Endothelial cell of umbilical vein (primary cell): ENCODE data around the gene CSNK1A1. TPM values are rescaled to one million over a fixed set of nuclear protein-coding genes. Genes with fewer than 3 reads are reported as not detected.

Experiments
- BruUV-seq: library from RNA; stranded (reverse); fragments of 400-500 nt; replicated peaks from 2 replicates; lab custom pipeline; 2021; lab: Mats Ljungman, UMichigan
- CTCF ChIA-PET: fragments of 300-600, 350-600 bp; sonication (Branson Sonifier 250); formaldehyde crosslinking; loops from one replicate; lab custom pipeline; 2021; ENCODE audit warnings: antibody characterized with exemption, inconsistent platforms; lab: Charles Lee
- POLR2A ChIA-PET: fragments of 300-600, 350-600 bp; sonication (Branson Sonifier 250); formaldehyde crosslinking; loops from one replicate; lab custom pipeline; 2021; ENCODE audit warnings: antibody characterized with exemption, inconsistent platforms; lab: Charles Lee
- DNase-seq: peaks from one replicate; pipeline ENCODE4 v3.0.0-alpha.2; 2011; ENCODE audit warnings: low read depth, low spot score
- FAIRE-seq: peaks from 2 replicates; lab custom pipeline; 2011; peaks lifted over from hg19 to GRCh38; lab: Jason Lieb, UNC
- H2AFZ ChIP-seq: 2 replicates; pipeline ENCODE4 v1.6.0; 2012; ENCODE audit warnings: low read depth, low read length, control low read depth, inconsistent platforms
- H3K27ac ChIP-seq: 2 replicates; pipeline ENCODE4 v1.5.1; 2011; ENCODE audit warnings: low read depth, mild to moderate bottlenecking, control low read depth, low read length, moderate library complexity; ENCODE audit not compliant: insufficient read depth
- H3K27me3 ChIP-seq, 2 experiments: 2 replicates each; pipeline versions ENCODE4 v1.6.0 to v1.6.1; 2011; ENCODE audit warnings: low read length in 2 of 2, mixed read lengths in 1 of 2; ENCODE audit not compliant: control insufficient read depth in 2 of 2, insufficient read depth in 2 of 2
- H3K36me3 ChIP-seq, 2 experiments: 2 replicates in 1 of 2; 3 replicates in 1 of 2; pipeline ENCODE4 v1.5.1; 2011; ENCODE audit warnings: low read length in 2 of 2, mild to moderate bottlenecking in 1 of 2, moderate library complexity in 1 of 2; ENCODE audit not compliant: control insufficient read depth in 2 of 2, insufficient read depth in 2 of 2; ENCODE audit errors: extremely low read depth in 1 of 2
- H3K4me1 ChIP-seq: 3 replicates; pipeline ENCODE4 v1.5.1; 2011; ENCODE audit warnings: mild to moderate bottlenecking, low read length; ENCODE audit not compliant: control insufficient read depth, insufficient read depth; ENCODE audit errors: extremely low read depth
- H3K4me2 ChIP-seq: 2 replicates; pipeline ENCODE4 v1.6.1; 2011; ENCODE audit warnings: low read length, control low read depth, mixed read lengths; ENCODE audit not compliant: insufficient read depth
- H3K4me3 ChIP-seq, 3 experiments: fragments of 200-600 bp in 1 of 3; sonication (generic), shearing (Covaris generic) in 1 of 3; replicated peaks in 1 of 3; 2 replicates each; pipeline ENCODE4 v1.5.1; 2011 to 2016; ENCODE audit warnings: control low read depth in 3 of 3, low read length in 3 of 3, mild to moderate bottlenecking in 2 of 3, inconsistent platforms in 1 of 3, low read depth in 1 of 3, moderate library complexity in 1 of 3; ENCODE audit not compliant: insufficient read depth in 1 of 3
- H3K79me2 ChIP-seq: 2 replicates; pipeline ENCODE4 v1.6.0; 2012; ENCODE audit warnings: low read length, inconsistent platforms; ENCODE audit not compliant: control insufficient read depth, insufficient read depth
- H3K9ac ChIP-seq: replicated peaks from 2 replicates; pipeline ENCODE3; 2011; ENCODE audit warnings: low read length, control low read depth; ENCODE audit not compliant: insufficient read depth; ENCODE audit errors: extremely low read depth
- H3K9me1 ChIP-seq: replicated peaks from 3 replicates; pipeline ENCODE4 v1.6.0; 2011; ENCODE audit warnings: mild to moderate bottlenecking, low read length; ENCODE audit not compliant: control insufficient read depth, insufficient read depth; ENCODE audit errors: extremely low read depth
- H3K9me3 ChIP-seq: replicated peaks from 2 replicates; pipeline ENCODE4 v1.5.1; 2012; ENCODE audit warnings: low read length, inconsistent platforms; ENCODE audit not compliant: control insufficient read depth, insufficient read depth
- H4K20me1 ChIP-seq: replicated peaks from 2 replicates; pipeline ENCODE3; 2011; ENCODE audit warnings: mild to moderate bottlenecking, low read length; ENCODE audit not compliant: control insufficient read depth, insufficient read depth; ENCODE audit errors: extremely low read depth
- CTCF ChIP-seq, 2 donors: IDR thresholded peaks; 1 replicate in 1 of 2; 2 replicates in 1 of 2; pipeline ENCODE4 v1.5.1; 2011; ENCODE audit warnings: low read length in 2 of 2, mild to moderate bottlenecking in 2 of 2, moderate library complexity in 2 of 2, control low read depth in 1 of 2, inconsistent platforms in 1 of 2, low read depth in 1 of 2; ENCODE audit not compliant: insufficient read depth in 1 of 2; ENCODE audit errors: extremely low read depth in 1 of 2
- EZH2 ChIP-seq: IDR thresholded peaks from 2 replicates; pipeline ENCODE4 v1.6.1; 2012; ENCODE audit warnings: borderline replicate concordance, low read depth, mild to moderate bottlenecking, moderate library complexity, low read length, inconsistent platforms; ENCODE audit not compliant: severe bottlenecking
- GATA2 ChIP-seq: IDR thresholded peaks from 2 replicates; pipeline ENCODE4 v1.7.0; 2011; ENCODE audit warnings: low read depth, mild to moderate bottlenecking, moderate library complexity, mixed read lengths, low read length; ENCODE audit not compliant: insufficient read length, insufficient read depth
- JUN ChIP-seq: IDR thresholded peaks from 2 replicates; pipeline ENCODE4 v1.6.1; 2011; ENCODE audit warnings: borderline replicate concordance, low read depth; ENCODE audit not compliant: insufficient read length, insufficient read depth
- MAX ChIP-seq: IDR thresholded peaks from 2 replicates; pipeline ENCODE4 v1.6.1; 2011; ENCODE audit not compliant: insufficient read depth, insufficient read length
- POLR2A ChIP-seq: IDR thresholded peaks from 2 replicates; pipeline ENCODE4 v1.6.1; 2012; ENCODE audit warnings: low read depth, mild to moderate bottlenecking, control low read depth, low read length
- dilution Hi-C: fragments of 300-500 bp; cut with MboI; formaldehyde crosslinking; loops from one replicate; pipeline ENCODE4 v1.15.0; 2019; ENCODE audit warnings: low sequenced_read_pairs; ENCODE audit not compliant: extremely low pct_ligation_motif_present
- intact Hi-C: fragments of 100-400 bp; cut with micrococcal nuclease; formaldehyde crosslinking; loops from one replicate; pipeline ENCODE4 v1.10.0; 2022
- polyA plus RNA-seq, 4 experiments: library from polyadenylated mRNA; depleted of rRNA in 3 of 4; stranded (reverse) in 3 of 4; unstranded in 1 of 4; fragments of >200 nt; gene quantifications; 2 replicates each; pipeline versions ENCODE4 v1.2.1 to v1.2.3, GENCODE V29; 2011 to 2012; ENCODE audit warnings: missing spikeins in 1 of 4
- total RNA-seq: library from RNA; stranded (reverse); gene quantifications from 2 replicates; pipeline ENCODE4 v1.2.3, GENCODE V29; 2021

Gene CSNK1A1
- total and polyA plus RNA-seq, 2 donors (not counting 3 experiments of a cell fraction or from before 2014, with no cell fraction given), result 74.1 to 253 TPM

- DNase-seq (no peak), FAIRE-seq (peak; percentile 60)
- H3K4me3 ChIP-seq, result no peak overlapping the region
- TF ChIP-seq GATA2 (no peak), JUN (no peak), MAX (no peak), POLR2A (no peak), EZH2 (no peak), CTCF (IDR thresholded peaks at IDR 0.05; ENCODE audit: extremely low read depth in 1 of 2, insufficient read depth in 1 of 2, low read depth in 1 of 2, low read length in 2 of 2) (no peak)
- ChIA-PET CTCF (interaction anchor here (0.7 to 5.9 kb wide), 3 partner anchors 10 to 47 kb away, joined by 3 to 39 read pairs (median 3); no protein-coding TSS in a partner anchor), POLR2A (no interaction called here)
- H3K4me2 ChIP-seq, result no peak overlapping the region
- no peaks in the 10 kb centered on the region for H4K20me1 ChIP-seq
- no peak overlapping the region for H3K9ac ChIP-seq
- H3K9me1 ChIP-seq, result no peaks in the 10 kb centered on the region
- H3K9me3 ChIP-seq, result no peaks in the 10 kb centered on the region
- no peaks in the 10 kb centered on the region for H3K79me2 ChIP-seq
- H3K36me3 ChIP-seq, result no peaks in the 10 kb centered on the region
- no peaks in the 10 kb centered on the region for H3K27me3 ChIP-seq
- intact Hi-C loops (no loop called here), dilution Hi-C loops (no loop called here)
- BruUV-seq, result no TSS peak
- H3K4me1 ChIP-seq, result peaks cover 28% of the 10 kb centered on the region
- H3K27ac ChIP-seq, result no peak overlapping the region
- peak overlapping the region; percentile 21 for H2AFZ ChIP-seq
Measured at GRCh38 chr5:149455889-149456409, 95.3 kb downstream of the CSNK1A1 start.
